HG03280 (cell line): Measurements from ENCODE around the gene RABGAP1L.
"Not testable (repeated sequence)": the region's sequence is repeated elsewhere in the genome, so short reads cannot be mapped to it uniquely, and the experiment has no call there.

Source experiments
- ATAC-seq: cut with Tn5 transposase; IDR thresholded peaks from one replicate; pipeline ENCODE4 v1.9.1; 2021; ENCODE audit warnings: mild to moderate bottlenecking, moderate library complexity; ENCODE audit not compliant: unreplicated experiment

The RABGAP1L gene

GRCh38 chr1:174700314-174700713, 541.0 kb downstream of the RABGAP1L start:
- ATAC-seq, result no peak

- ATAC-seq, result no peak
Observed at GRCh38 chr1:174700775-174701174, 541.5 kb downstream of the RABGAP1L start.

- no peak for ATAC-seq
Observed at GRCh38 chr1:174701565-174701964, 542.2 kb downstream of the RABGAP1L start.

GRCh38 chr1:174702011-174702410, 542.7 kb downstream of the RABGAP1L start:
- no peak for ATAC-seq

GRCh38 chr1:174703309-174703708, 544.0 kb downstream of the RABGAP1L start:
- ATAC-seq, result no peak

GRCh38 chr1:174704300-174704699, 545.0 kb downstream of the RABGAP1L start:
- no peak for ATAC-seq

- ATAC-seq, result no peak
Observed at GRCh38 chr1:174710868-174711845, 551.8 kb downstream of the RABGAP1L start.

- not testable (repeated sequence) for ATAC-seq
Observed at GRCh38 chr1:174711848-174712247, 552.5 kb downstream of the RABGAP1L start.

GRCh38 chr1:174712541-174712940, 553.2 kb downstream of the RABGAP1L start:
- no peak for ATAC-seq

- no peak for ATAC-seq
Observed at GRCh38 chr1:174713796-174714195, 554.5 kb downstream of the RABGAP1L start.

GRCh38 chr1:174719194-174719593, 559.9 kb downstream of the RABGAP1L start:
- ATAC-seq, result no peak

GRCh38 chr1:174720618-174721017, 561.3 kb downstream of the RABGAP1L start:
- no peak for ATAC-seq

GRCh38 chr1:174721246-174721645, 561.9 kb downstream of the RABGAP1L start:
- no peak for ATAC-seq

GRCh38 chr1:174723816-174724215, 564.5 kb downstream of the RABGAP1L start:
- no peak for ATAC-seq

GRCh38 chr1:174724219-174724618, 564.9 kb downstream of the RABGAP1L start:
- ATAC-seq, result no peak

GRCh38 chr1:174726167-174726879, 567.0 kb downstream of the RABGAP1L start:
- ATAC-seq, result no peak

- ATAC-seq, result no peak
Observed at GRCh38 chr1:174726880-174727585, 567.7 kb downstream of the RABGAP1L start.

- no peak for ATAC-seq
Observed at GRCh38 chr1:174734270-174734669, 575.0 kb downstream of the RABGAP1L start.

GRCh38 chr1:174736831-174737230, 577.5 kb downstream of the RABGAP1L start:
- ATAC-seq, result no peak

- ATAC-seq, result no peak
Observed at GRCh38 chr1:174740249-174740968, 581.1 kb downstream of the RABGAP1L start.
